DOHH2 (cell line): ENCODE data around the gene SPDYC.

Source experiments
- CTCF ChIP-seq: fragments of 200-600 bp; sonication (generic); IDR thresholded peaks from one replicate; pipeline ENCODE4 v1.5.1; 2014; ENCODE audit warnings: antibody characterized with exemption, mild to moderate bottlenecking, low read depth, low read length; ENCODE audit not compliant: poor library complexity, severe bottlenecking
- EZH2phosphoT487 ChIP-seq: fragments of 200-600 bp; sonication (generic); IDR thresholded peaks from 2 replicates; pipeline ENCODE4 v1.6.1; 2017; ENCODE audit warnings: borderline replicate concordance, mild to moderate bottlenecking, antibody characterized with exemption, low read length, moderate library complexity, mixed read lengths

- no peak for TF ChIP-seq CTCF
- no peak for TF ChIP-seq EZH2phosphoT487
These were observed 43.3 kb upstream of the SPDYC start for GRCh38 chr11:65126624-65127274.
